ENCODE measurements around the gene UBLCP1.

DNA sequence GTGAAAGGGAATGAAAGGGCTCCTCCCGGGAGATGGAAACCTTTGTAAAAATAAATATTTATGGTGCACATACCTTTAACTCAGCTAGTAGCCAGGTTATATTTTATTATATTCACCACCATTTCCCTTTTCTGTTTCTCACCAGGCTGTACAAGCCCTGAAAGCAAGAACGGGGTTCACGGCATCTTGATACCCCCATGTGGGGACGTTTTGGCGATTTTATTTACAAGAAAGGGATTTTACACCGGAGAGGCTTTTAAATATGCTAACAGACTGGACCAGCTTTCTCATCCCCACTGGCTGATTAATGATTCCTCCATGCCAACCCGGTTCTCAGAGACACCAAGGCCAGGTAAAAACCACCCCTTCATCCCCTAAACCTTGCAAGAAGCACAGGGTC is 48.0 kb downstream of the UBLCP1 start:
- TF ChIP-seq FOXA1 (IDR thresholded peaks at IDR 0.05): no peak
- TF ChIP-seq ARNT (IDR thresholded peaks at IDR 0.05): no peak
- TF ChIP-seq FOXM1 (IDR thresholded peaks at IDR 0.05; ENCODE audit: borderline replicate concordance): no peak
- no peak for TF ChIP-seq HDGF (IDR thresholded peaks at IDR 0.05; ENCODE audit: borderline replicate concordance)
- TF ChIP-seq TARDBP (IDR thresholded peaks at IDR 0.05): no peak
- TF ChIP-seq CTBP1 (IDR thresholded peaks at IDR 0.05; ENCODE audit: borderline replicate concordance): no peak
- no peak for TF ChIP-seq SP1 (IDR thresholded peaks at IDR 0.05)
- TF ChIP-seq FOXK2 (IDR thresholded peaks at IDR 0.05): no peak
- TF ChIP-seq ELF4 (IDR thresholded peaks at IDR 0.05): no peak
- no peak for TF ChIP-seq L3MBTL2 (conservative IDR thresholded peaks at IDR 0.05)
- no peak for TF ChIP-seq SUZ12 (IDR thresholded peaks at IDR 0.05)

Measured in HEK293T (cell line).